GM12878 (cell line): Measurements from ENCODE around the gene RSPO3.

Source experiments
- EP300 ChIP-seq, 2 experiments: fragments of 150-350 bp in 1 of 2; IDR thresholded peaks; 2 replicates each; pipeline ENCODE4 v1.6.1; 2011 to 2012; ENCODE audit warnings: low read depth in 2 of 2, low read length in 2 of 2, borderline replicate concordance in 1 of 2, improper control_type of control experiment in 1 of 2, inconsistent platforms in 1 of 2; ENCODE audit not compliant: control insufficient read depth in 1 of 2
- NFYB ChIP-seq: IDR thresholded peaks from 2 replicates; pipeline ENCODE4 v1.6.1; 2011; ENCODE audit warnings: low read depth, mild to moderate bottlenecking, low read length, improper control_type of control experiment, moderate library complexity; ENCODE audit not compliant: insufficient read depth
- POLR2A ChIP-seq: IDR thresholded peaks from 2 replicates; pipeline ENCODE4 v1.6.1; 2011; ENCODE audit warnings: low read depth, mild to moderate bottlenecking, low read length
- TF ChIP-seq, protein P1 (sequence below), 3 experiments: IDR thresholded peaks in 2 of 3; conservative IDR thresholded peaks in 1 of 3; 2 replicates each; pipeline ENCODE4 v1.5.1; 2011; ENCODE audit warnings: low read depth in 3 of 3, low read length in 3 of 3, mild to moderate bottlenecking in 3 of 3, control low read depth in 2 of 3, moderate library complexity in 2 of 3, inconsistent platforms in 1 of 3, mixed read lengths in 1 of 3; ENCODE audit not compliant: control insufficient read depth in 2 of 3, insufficient read depth in 1 of 3; ENCODE audit errors: extremely low read depth in 1 of 3

DNA sequence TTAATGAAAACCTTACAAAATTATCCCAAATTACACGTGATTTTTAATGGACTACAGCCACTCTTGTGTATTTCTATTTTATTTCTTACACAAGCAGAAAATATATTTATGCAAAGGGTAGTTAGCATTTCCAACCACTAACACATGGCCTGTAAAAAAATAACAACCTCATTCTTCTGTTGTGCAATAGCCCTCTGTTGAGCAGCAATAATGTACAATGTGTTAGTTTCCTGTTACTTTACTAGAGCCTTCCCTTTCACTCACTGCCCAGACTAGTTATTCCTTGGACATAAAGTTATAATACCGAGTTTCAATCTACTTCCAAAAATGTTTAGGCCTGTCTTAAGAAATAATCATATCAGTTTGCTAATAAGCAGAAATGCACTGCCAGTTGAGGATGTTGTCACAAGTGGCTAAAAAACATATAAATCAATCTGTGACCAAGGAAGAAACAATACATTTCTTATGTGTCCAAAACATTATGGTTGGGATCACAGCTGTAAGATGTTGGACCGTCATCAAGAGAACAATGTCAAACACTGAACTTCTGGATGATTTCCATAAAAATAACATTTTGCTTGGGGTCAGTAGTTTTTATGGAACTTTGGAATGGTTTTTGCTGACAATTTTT is 74.6 kb downstream of the RSPO3 start:
- TF ChIP-seq, protein P1, sequence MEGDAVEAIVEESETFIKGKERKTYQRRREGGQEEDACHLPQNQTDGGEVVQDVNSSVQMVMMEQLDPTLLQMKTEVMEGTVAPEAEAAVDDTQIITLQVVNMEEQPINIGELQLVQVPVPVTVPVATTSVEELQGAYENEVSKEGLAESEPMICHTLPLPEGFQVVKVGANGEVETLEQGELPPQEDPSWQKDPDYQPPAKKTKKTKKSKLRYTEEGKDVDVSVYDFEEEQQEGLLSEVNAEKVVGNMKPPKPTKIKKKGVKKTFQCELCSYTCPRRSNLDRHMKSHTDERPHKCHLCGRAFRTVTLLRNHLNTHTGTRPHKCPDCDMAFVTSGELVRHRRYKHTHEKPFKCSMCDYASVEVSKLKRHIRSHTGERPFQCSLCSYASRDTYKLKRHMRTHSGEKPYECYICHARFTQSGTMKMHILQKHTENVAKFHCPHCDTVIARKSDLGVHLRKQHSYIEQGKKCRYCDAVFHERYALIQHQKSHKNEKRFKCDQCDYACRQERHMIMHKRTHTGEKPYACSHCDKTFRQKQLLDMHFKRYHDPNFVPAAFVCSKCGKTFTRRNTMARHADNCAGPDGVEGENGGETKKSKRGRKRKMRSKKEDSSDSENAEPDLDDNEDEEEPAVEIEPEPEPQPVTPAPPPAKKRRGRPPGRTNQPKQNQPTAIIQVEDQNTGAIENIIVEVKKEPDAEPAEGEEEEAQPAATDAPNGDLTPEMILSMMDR (IDR thresholded peaks at IDR 0.05 in 2 of 3, conservative IDR thresholded peaks at IDR 0.05 in 1 of 3; ENCODE audit: control insufficient read depth in 2 of 3, extremely low read depth in 1 of 3, insufficient read depth in 1 of 3, low read depth in 3 of 3, low read length in 3 of 3): no peak
- TF ChIP-seq POLR2A (no peak), NFYB (no peak), EP300 (IDR thresholded peaks at IDR 0.05; ENCODE audit: borderline replicate concordance in 1 of 2, control insufficient read depth in 1 of 2, low read depth in 2 of 2, low read length in 2 of 2) (no peak)
